ENCODE data around the gene APOBEC4. TPM values are rescaled to one million over a fixed set of nuclear protein-coding genes. Genes with fewer than 3 reads are reported as not detected.
A peak's percentile ranks its signal among the peaks of the same experiment; 100 is the strongest.

Gene APOBEC4
- total and polyA plus RNA-seq, 2 of the 4 experiments (the other 2 are of a cell fraction), result not detected

DNA sequence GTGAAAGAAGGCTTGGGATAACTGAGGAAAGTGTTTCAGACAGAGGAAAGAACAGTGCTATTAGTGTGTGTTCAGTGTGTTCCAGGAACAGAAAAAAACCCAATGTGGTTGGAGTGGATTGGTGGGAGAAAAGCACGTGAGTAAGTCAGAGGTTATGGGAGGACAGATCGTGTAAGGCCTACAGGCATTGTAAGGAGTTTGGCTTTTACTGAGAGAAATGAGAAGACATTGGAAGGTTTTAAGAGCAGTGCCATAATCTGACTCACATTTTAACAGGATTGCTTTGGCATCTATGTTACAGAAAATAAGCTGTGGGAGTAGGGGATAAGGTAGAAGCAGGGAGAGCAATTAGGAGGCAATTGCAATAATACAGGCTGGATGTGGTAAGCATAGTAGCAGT, 22.4 kb downstream of the APOBEC4 start:
- peak overlapping the region; percentile 12; the same call in 1 of the 2 replicates for H3K18ac ChIP-seq (ENCODE audit: low read depth, low read length)
- ChIA-PET CTCF (no interaction called here), POLR2A (ENCODE audit: unreplicated experiment) (no interaction called here)
- H3K56ac ChIP-seq (ENCODE audit: extremely low read depth, insufficient read depth, low read length), result no peak overlapping the region
- H4K5ac ChIP-seq (ENCODE audit: low read depth, low read length), result no peak overlapping the region
- ATAC-seq (ENCODE audit: low read depth), result no peak
- peak overlapping the region; percentile 52 for H2BK5ac ChIP-seq (ENCODE audit: low read depth, low read length, poor library complexity, severe bottlenecking)
- no peaks in the 10 kb centered on the region for H3K27me3 ChIP-seq (ENCODE audit: control insufficient read depth, insufficient read depth, low read length)
- no peak overlapping the region for H2BK120ac ChIP-seq (ENCODE audit: low read depth, low read length)
- dilution Hi-C loops (cut with HindIII; ENCODE audit: low sequenced_read_pairs, unreplicated experiment) (no loop called here), intact Hi-C loops (cut with micrococcal nuclease) (loop anchor here (5.0 to 10.0 kb wide), 3 partner anchors 424 to 754 kb away; partner anchors contain the start of genes C1orf21 and TSEN15), in situ Hi-C loops (cut with MboI; ENCODE audit: low sequenced_read_pairs) (no loop called here)
- H2AK9ac ChIP-seq (replicated peaks; ENCODE audit: low read depth, low read length, poor library complexity), result no peak overlapping the region
- H3K4ac ChIP-seq (ENCODE audit: low read depth, low read length), result peak overlapping the region; percentile 52; the same call in 1 of the 2 replicates
- no peak for TF ChIP-seq RCOR1 (IDR thresholded peaks at IDR 0.05; ENCODE audit: insufficient replicate concordance, low read length)
- TF ChIP-seq MAFK (IDR thresholded peaks at IDR 0.05; ENCODE audit: low read depth, low read length), result no peak
- no peak for TF ChIP-seq USF2 (IDR thresholded peaks at IDR 0.05; ENCODE audit: low read depth, low read length)
- no peak for TF ChIP-seq POLR2A (IDR thresholded peaks at IDR 0.05; ENCODE audit: low read depth, low read length)
- no peak for TF ChIP-seq CHD1 (IDR thresholded peaks at IDR 0.05; ENCODE audit: low read depth, low read length)
- no peak for TF ChIP-seq CEBPB (IDR thresholded peaks at IDR 0.05; ENCODE audit: low read depth, low read length)
- TF ChIP-seq ELK1 (IDR thresholded peaks at IDR 0.05; ENCODE audit: borderline replicate concordance, low read depth, low read length), result no peak
- no peak for TF ChIP-seq RAD21 (IDR thresholded peaks at IDR 0.05; ENCODE audit: low read length)
- no peak for TF ChIP-seq NFE2L2 (IDR thresholded peaks at IDR 0.05; ENCODE audit: low read depth, low read length)
- no TSS peak for BruUV-seq (replicated peaks)
- peak overlapping the region; percentile 45; the same call in 1 of the 2 replicates for H3K4me2 ChIP-seq (ENCODE audit: low read depth, low read length)
- H2BK15ac ChIP-seq (ENCODE audit: low read depth, low read length), result no peak overlapping the region
- H2AFZ ChIP-seq (replicated peaks; ENCODE audit: low read length, poor library complexity), result no peak overlapping the region
- H3K4me3 ChIP-seq (ENCODE audit: insufficient read depth, low read depth, low read length), result no peak overlapping the region; the same call in 1 of the 2 replicates
- peaks cover 7% of the 10 kb centered on the region; the same call in 1 of the 2 replicates for H3K9me1 ChIP-seq (ENCODE audit: insufficient read depth, low read length)
- H4K8ac ChIP-seq (ENCODE audit: low read depth in 2 of 2, low read length in 2 of 2), result peak overlapping the region in 1 of 2 experiments; percentile 7; a peak in 1 of 4 replicates
- H3K14ac ChIP-seq (replicated peaks; ENCODE audit: low read depth, low read length), result peak overlapping the region; percentile 59
- H3K9me3 ChIP-seq (ENCODE audit: control insufficient read depth, insufficient read depth, low read length), result no peaks in the 10 kb centered on the region
- peaks cover 17 to 33% of the 10 kb centered on the region in 2 experiments for H3K79me1 ChIP-seq (ENCODE audit: low read depth in 1 of 2, low read length in 2 of 2)
- no peak overlapping the region for H4K91ac ChIP-seq (ENCODE audit: insufficient read depth, low read depth, low read length)
- H2AK5ac ChIP-seq (ENCODE audit: low read depth, low read length), result 0 out of 2 replicates have a peak overlapping the region, but pooled peaks have one; percentile 7
- peaks cover 29% of the 10 kb centered on the region for H4K20me1 ChIP-seq (ENCODE audit: insufficient read depth, low read length)
- no peak overlapping the region for H2BK20ac ChIP-seq (ENCODE audit: low read depth, low read length)
- WGBS, 2 experiments (ENCODE audit: extremely low coverage in 2 of 2, insufficient read length in 1 of 2), result 76% methylated on average over 2 of the region's 2 CpGs; no CpG with 5 or more reads in 1 of the 2 experiments
- peaks cover 8% of the 10 kb centered on the region for H3K4me1 ChIP-seq (ENCODE audit: control insufficient read depth, insufficient read depth, low read length)
- H3K36me3 ChIP-seq (ENCODE audit: control insufficient read depth, insufficient read depth, low read length), result peaks cover 21% of the 10 kb centered on the region
- H3K27ac ChIP-seq (ENCODE audit: insufficient read depth, low read length), result peak overlapping the region; percentile 5; the same call in 1 of the 2 replicates
- H3K23ac ChIP-seq (ENCODE audit: low read depth, low read length), result peak overlapping the region; percentile 19; the same call in 1 of the 2 replicates
- no peak overlapping the region for H3K9ac ChIP-seq (ENCODE audit: low read depth, low read length)
- DNase-seq, result peak; percentile 36
